Measurements from ENCODE around the gene GGCX.
A peak's percentile ranks its signal among the peaks of the same experiment; 100 is the strongest.

The GGCX gene

DNA sequence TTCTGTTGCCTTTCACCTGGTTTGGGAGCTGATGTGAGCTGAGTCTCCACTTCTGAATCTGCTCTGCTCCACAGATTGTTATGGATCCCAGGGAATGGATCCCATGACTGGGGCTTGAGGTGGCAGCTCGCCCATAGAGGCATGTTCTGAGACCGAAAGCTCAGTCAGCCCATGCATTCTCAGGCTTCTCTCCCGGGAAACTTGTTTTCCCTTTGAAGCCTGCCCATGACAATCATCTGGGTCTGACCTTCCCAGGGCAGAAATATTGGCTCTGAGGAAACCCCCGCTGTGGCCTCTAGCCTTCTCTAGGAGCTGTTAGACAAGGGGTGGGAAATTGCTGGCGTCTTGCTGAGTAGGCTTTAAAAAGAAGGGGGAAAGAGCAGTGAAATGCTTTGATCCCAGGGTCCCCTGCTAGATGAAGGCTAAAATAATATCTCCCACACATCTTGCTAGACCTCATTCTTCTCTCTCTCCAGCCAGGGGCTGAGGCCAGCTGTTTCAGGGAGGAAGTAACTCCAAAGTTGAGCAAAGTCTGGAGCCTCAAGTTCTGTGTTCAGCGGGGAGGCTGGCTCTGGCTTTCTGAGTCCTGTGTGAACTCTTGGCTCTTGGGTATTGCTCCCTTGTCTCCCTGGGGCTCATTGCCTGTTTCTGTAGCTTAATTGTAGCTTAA is 18.1 kb upstream of the GGCX start:
- POLR2A ChIA-PET, result interaction anchor here (0.6 to 3.8 kb wide), 4 partner anchors 8 to 64 kb away, joined by 3 to 38 read pairs (median 8); partner anchors contain the start of genes RNF181 and TMEM150A
- peaks cover 0 to 20% of the 10 kb centered on the region in 2 experiments; a peak in 2 of 3 replicates for H3K36me3 ChIP-seq (ENCODE audit: control insufficient read depth in 2 of 2, insufficient read depth in 1 of 2, low read length in 2 of 2)
- TF ChIP-seq ZNF155 (tag by site-specific recombination; IDR thresholded peaks at IDR 0.05), result no peak
- peak; percentile 79 for TF ChIP-seq ZNF600 (tag by site-specific recombination; IDR thresholded peaks at IDR 0.05)
- TF ChIP-seq ZIC2 (tag by site-specific recombination; IDR thresholded peaks at IDR 0.05), result peak; percentile 88
- peak overlapping the region; percentile 35; the same call in 1 of the 2 replicates for H3K27ac ChIP-seq (ENCODE audit: extremely low read depth, low read depth, low read length)
- peaks cover 14% of the 10 kb centered on the region for H3K4me1 ChIP-seq (ENCODE audit: control insufficient read depth, insufficient read depth, low read length)
- H3K4me3 ChIP-seq (ENCODE audit: low read depth, low read length), result no peak overlapping the region
- CTCF ChIA-PET, result interaction anchor here (0.6 kb wide), 1 partner anchor 29 kb away, joined by 3 read pairs; no protein-coding TSS in a partner anchor
- no peaks in the 10 kb centered on the region for H3K9me3 ChIP-seq (ENCODE audit: control insufficient read depth, insufficient read depth, low read depth, low read length)

DNA sequence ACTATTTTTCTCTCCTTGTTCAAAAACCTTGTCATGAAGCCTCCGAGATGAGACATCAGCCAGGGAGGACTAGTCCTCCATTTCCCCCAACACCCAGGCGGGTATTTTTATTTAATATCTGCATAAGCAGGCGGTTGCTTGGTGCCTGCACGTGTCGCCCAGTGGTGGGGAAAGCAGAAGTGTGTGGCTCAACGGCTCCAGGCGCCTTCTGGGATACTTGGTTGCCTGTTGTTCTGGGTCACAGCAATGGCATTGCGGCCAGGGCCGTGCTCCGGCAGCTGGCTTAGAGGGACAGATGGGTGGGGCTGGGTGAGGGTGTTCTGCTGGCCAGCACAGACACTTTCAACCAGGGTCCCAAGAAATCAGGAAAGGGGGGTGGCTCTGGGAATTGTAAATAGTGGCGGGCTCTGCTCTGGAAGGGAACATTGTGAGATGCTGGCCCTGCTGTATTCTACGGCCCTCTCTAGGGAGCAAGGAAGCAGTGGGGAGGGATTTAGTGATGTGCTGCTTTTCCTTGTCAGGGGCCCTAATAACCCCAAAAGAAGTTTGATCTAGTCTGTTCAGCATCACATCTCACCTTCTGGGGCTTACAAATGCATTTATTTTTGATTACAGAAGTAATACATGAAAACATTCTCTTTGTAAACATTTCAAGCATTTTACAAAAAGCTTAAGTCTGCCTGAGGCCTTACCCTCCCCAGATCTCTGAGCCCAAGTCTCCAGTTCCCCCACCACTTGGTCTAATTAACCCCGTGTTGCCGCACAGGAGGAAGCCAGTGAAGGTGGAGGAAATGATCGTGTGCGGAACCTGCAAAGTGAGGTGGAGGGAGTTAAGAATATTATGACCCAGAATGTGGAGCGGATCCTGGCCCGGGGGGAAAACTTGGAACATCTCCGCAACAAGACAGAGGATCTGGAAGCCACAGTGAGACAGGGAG is 17.2 kb upstream of the GGCX start:
- ChIA-PET POLR2A (interaction anchor here (0.6 to 3.8 kb wide), 12 partner anchors 9 to 33 kb away, joined by 3 to 38 read pairs (median 6); partner anchors contain the start of genes C2orf68, GGCX, RNF181 and TMEM150A), CTCF (interaction anchor here (0.6 kb wide), 2 partner anchors 30 to 160 kb away, joined by 3 read pairs; partner anchors contain the start of gene SH2D6)
- H3K36me3 ChIP-seq (ENCODE audit: control insufficient read depth in 2 of 2, insufficient read depth in 1 of 2, low read length in 2 of 2), result peaks cover 0 to 17% of the 10 kb centered on the region in 2 experiments; a peak in 2 of 3 replicates
- no peaks in the 10 kb centered on the region for H3K9me3 ChIP-seq (ENCODE audit: control insufficient read depth, insufficient read depth, low read depth, low read length)
- peaks cover 14% of the 10 kb centered on the region for H3K4me1 ChIP-seq (ENCODE audit: control insufficient read depth, insufficient read depth, low read length)
- H3K27ac ChIP-seq (ENCODE audit: extremely low read depth, low read depth, low read length), result peak overlapping the region; percentile 56
- H3K4me3 ChIP-seq (ENCODE audit: low read depth, low read length), result peak overlapping the region; percentile 55
- TF ChIP-seq BCL6B (tag by site-specific recombination; IDR thresholded peaks at IDR 0.05), result no peak
- TF ChIP-seq YY1 (tag by site-specific recombination; IDR thresholded peaks at IDR 0.05), result no peak
- 0 out of 2 replicates have a peak, but pooled peaks have one; percentile 13 for TF ChIP-seq SCRT2 (tag by site-specific recombination; IDR thresholded peaks at IDR 0.05)
- no peak for TF ChIP-seq GLI2 (tag by site-specific recombination; IDR thresholded peaks at IDR 0.05; ENCODE audit: borderline replicate concordance, low read depth)
- TF ChIP-seq, protein P1, sequence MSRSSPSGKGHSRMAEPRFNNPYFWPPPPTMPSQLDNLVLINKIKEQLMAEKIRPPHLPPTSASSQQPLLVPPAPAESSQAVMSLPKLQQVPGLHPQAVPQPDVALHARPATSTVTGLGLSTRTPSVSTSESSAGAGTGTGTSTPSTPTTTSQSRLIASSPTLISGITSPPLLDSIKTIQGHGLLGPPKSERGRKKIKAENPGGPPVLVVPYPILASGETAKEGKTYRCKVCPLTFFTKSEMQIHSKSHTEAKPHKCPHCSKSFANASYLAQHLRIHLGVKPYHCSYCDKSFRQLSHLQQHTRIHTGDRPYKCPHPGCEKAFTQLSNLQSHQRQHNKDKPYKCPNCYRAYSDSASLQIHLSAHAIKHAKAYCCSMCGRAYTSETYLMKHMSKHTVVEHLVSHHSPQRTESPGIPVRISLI (tag by site-specific recombination; IDR thresholded peaks at IDR 0.05), result no peak
- TF ChIP-seq ZNF791 (tag by site-specific recombination; IDR thresholded peaks at IDR 0.05), result no peak
- no peak for TF ChIP-seq ZFP41 (tag by site-specific recombination; IDR thresholded peaks at IDR 0.05; ENCODE audit: borderline replicate concordance)
- TF ChIP-seq ZNF600 (tag by site-specific recombination; IDR thresholded peaks at IDR 0.05), result peak; percentile 64
- TF ChIP-seq, protein P2, sequence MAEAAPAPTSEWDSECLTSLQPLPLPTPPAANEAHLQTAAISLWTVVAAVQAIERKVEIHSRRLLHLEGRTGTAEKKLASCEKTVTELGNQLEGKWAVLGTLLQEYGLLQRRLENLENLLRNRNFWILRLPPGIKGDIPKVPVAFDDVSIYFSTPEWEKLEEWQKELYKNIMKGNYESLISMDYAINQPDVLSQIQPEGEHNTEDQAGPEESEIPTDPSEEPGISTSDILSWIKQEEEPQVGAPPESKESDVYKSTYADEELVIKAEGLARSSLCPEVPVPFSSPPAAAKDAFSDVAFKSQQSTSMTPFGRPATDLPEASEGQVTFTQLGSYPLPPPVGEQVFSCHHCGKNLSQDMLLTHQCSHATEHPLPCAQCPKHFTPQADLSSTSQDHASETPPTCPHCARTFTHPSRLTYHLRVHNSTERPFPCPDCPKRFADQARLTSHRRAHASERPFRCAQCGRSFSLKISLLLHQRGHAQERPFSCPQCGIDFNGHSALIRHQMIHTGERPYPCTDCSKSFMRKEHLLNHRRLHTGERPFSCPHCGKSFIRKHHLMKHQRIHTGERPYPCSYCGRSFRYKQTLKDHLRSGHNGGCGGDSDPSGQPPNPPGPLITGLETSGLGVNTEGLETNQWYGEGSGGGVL (tag by site-specific recombination; IDR thresholded peaks at IDR 0.05), result peak; percentile 46; the same call in 1 of the 2 replicates
- no peak for TF ChIP-seq ZNF610 (tag by site-specific recombination; IDR thresholded peaks at IDR 0.05; ENCODE audit: borderline replicate concordance)
- TF ChIP-seq ZBTB20 (tag by site-specific recombination; IDR thresholded peaks at IDR 0.05), result peak; percentile 18; the same call in 1 of the 2 replicates
- no peak for TF ChIP-seq OVOL3 (tag by site-specific recombination; IDR thresholded peaks at IDR 0.05)
- TF ChIP-seq ZNF501 (tag by site-specific recombination; IDR thresholded peaks at IDR 0.05), result 0 out of 2 replicates have a peak, but pooled peaks have one; percentile 43
- TF ChIP-seq ZNF776 (tag by site-specific recombination; IDR thresholded peaks at IDR 0.05; ENCODE audit: borderline replicate concordance), result no peak
- TF ChIP-seq ZNF423 (tag by site-specific recombination; IDR thresholded peaks at IDR 0.05), result no peak
- no peak for TF ChIP-seq IKZF3 (tag by site-specific recombination; IDR thresholded peaks at IDR 0.05)
- no peak for TF ChIP-seq ZBTB10 (tag by site-specific recombination; IDR thresholded peaks at IDR 0.05)
- peak; percentile 67 for TF ChIP-seq ZNF76 (tag by site-specific recombination; IDR thresholded peaks at IDR 0.05; ENCODE audit: borderline replicate concordance, low read depth)
- TF ChIP-seq ZNF677 (tag by site-specific recombination; IDR thresholded peaks at IDR 0.05), result no peak
- no peak for TF ChIP-seq ZNF292 (tag by site-specific recombination; IDR thresholded peaks at IDR 0.05; ENCODE audit: borderline replicate concordance, low read depth)

Measured in HEK293 (cell line).